Neural cell (in vitro differentiated cells): ENCODE measurements around the gene ZFR2. TPM values are rescaled to one million over a fixed set of nuclear protein-coding genes. Genes with fewer than 3 reads are reported as not detected.

Experiments
- H2AFZ ChIP-seq: fragments of 200-600, 300-800 bp; sonication (generic), shearing (Covaris generic); 2 replicates; pipeline ENCODE4 v1.6.0; 2014; ENCODE audit warnings: low read depth, mild to moderate bottlenecking, antibody characterized with exemption, low read length, moderate library complexity
- H3F3A ChIP-seq: fragments of 200-600 bp; shearing (Covaris generic); 2 replicates; pipeline ENCODE4 v1.6.1; 2016; ENCODE audit warnings: mild to moderate bottlenecking, moderate library complexity, mixed read lengths, antibody characterized with exemption, low read length; ENCODE audit not compliant: insufficient read depth, poor library complexity, severe bottlenecking
- H3K27ac ChIP-seq: fragments of 200-600, 300-800 bp; sonication (generic), shearing (Covaris generic); 2 replicates; pipeline ENCODE4 v1.5.1; 2014; ENCODE audit warnings: mild to moderate bottlenecking, low read length, moderate library complexity
- H3K27me3 ChIP-seq: fragments of 300-800, 200-600 bp; sonication (generic), shearing (Covaris generic); 2 replicates; pipeline ENCODE4 v1.6.0; 2014; ENCODE audit warnings: mild to moderate bottlenecking, low read depth, low read length, moderate library complexity; ENCODE audit not compliant: insufficient read depth
- H3K36me3 ChIP-seq: fragments of 300-800, 200-600 bp; sonication (generic), shearing (Covaris generic); 2 replicates; pipeline ENCODE4 v1.5.1; 2014; ENCODE audit warnings: mild to moderate bottlenecking, antibody characterized with exemption, low read length, moderate library complexity; ENCODE audit not compliant: insufficient read depth
- H3K4me2 ChIP-seq: fragments of 300-800, 200-600 bp; sonication (generic), shearing (Covaris generic); 2 replicates; pipeline ENCODE4 v1.6.0; 2014; ENCODE audit warnings: mild to moderate bottlenecking, low read length
- H3K4me3 ChIP-seq: fragments of 300-800, 200-600 bp; sonication (generic), shearing (Covaris generic); 2 replicates; pipeline ENCODE4 v1.5.1; 2014; ENCODE audit warnings: mild to moderate bottlenecking, low read length, moderate library complexity
- H3K79me2 ChIP-seq: fragments of 200-600 bp; shearing (Covaris generic); replicated peaks from 2 replicates; pipeline ENCODE4 v1.6.0; 2014; ENCODE audit warnings: mild to moderate bottlenecking, low read length, moderate library complexity; ENCODE audit not compliant: insufficient read depth
- H3K9ac ChIP-seq: fragments of 300-800, 200-600 bp; sonication (generic), shearing (Covaris generic); 2 replicates; pipeline ENCODE4 v1.6.1; 2016; ENCODE audit warnings: mild to moderate bottlenecking, low read length, mixed read lengths
- H3K9me2 ChIP-seq: fragments of 200-600 bp; shearing (Covaris generic); 2 replicates; pipeline ENCODE4 v1.6.1; 2016; ENCODE audit warnings: mild to moderate bottlenecking, low read length, mixed read lengths; ENCODE audit not compliant: insufficient read depth
- H3K9me3 ChIP-seq: fragments of 200-600, 300-800 bp; sonication (generic), shearing (Covaris generic); 2 replicates; pipeline ENCODE4 v1.6.1; 2016; ENCODE audit warnings: mild to moderate bottlenecking, mixed run types, low read length, moderate library complexity, mixed read lengths
- H4K20me1 ChIP-seq: fragments of 200-600 bp; shearing (Covaris generic); 2 replicates; pipeline ENCODE4 v1.6.1; 2016; ENCODE audit warnings: mild to moderate bottlenecking, mixed run types; ENCODE audit not compliant: insufficient read depth
- CTCF ChIP-seq: fragments of 450-650 bp; IDR thresholded peaks from 2 replicates; pipeline ENCODE4 v1.5.1; 2014; ENCODE audit warnings: antibody characterized with exemption, mild to moderate bottlenecking, moderate library complexity; ENCODE audit not compliant: poor library complexity, severe bottlenecking
- EP300 ChIP-seq: fragments of 450-650 bp; conservative IDR thresholded peaks from 2 replicates; pipeline ENCODE4 v1.6.1; 2014; ENCODE audit warnings: antibody characterized with exemption, mild to moderate bottlenecking, moderate library complexity; ENCODE audit not compliant: poor library complexity, severe bottlenecking
- EZH2 ChIP-seq: fragments of 200-600, 300-800 bp; shearing (Covaris generic), sonication (generic); IDR thresholded peaks from 2 replicates; pipeline ENCODE4 v1.6.1; 2014; ENCODE audit warnings: antibody characterized with exemption, low read length, borderline replicate concordance, mild to moderate bottlenecking; ENCODE audit not compliant: insufficient read depth, poor library complexity, severe bottlenecking
- MXI1 ChIP-seq: fragments of 450-650 bp; conservative IDR thresholded peaks from 2 replicates; pipeline ENCODE4 v1.6.1; 2014; ENCODE audit warnings: antibody characterized with exemption, mild to moderate bottlenecking; ENCODE audit not compliant: poor library complexity, severe bottlenecking
- POLR2AphosphoS5 ChIP-seq: IDR thresholded peaks from 2 replicates; pipeline ENCODE4 v1.6.1; 2012
- RAD21 ChIP-seq: fragments of 450-650 bp; conservative IDR thresholded peaks from 2 replicates; pipeline ENCODE4 v1.6.1; 2014; ENCODE audit warnings: antibody characterized with exemption, mild to moderate bottlenecking, moderate library complexity
- REST ChIP-seq: IDR thresholded peaks from 2 replicates; pipeline ENCODE4 v1.6.1; 2012; ENCODE audit warnings: borderline replicate concordance
- SMC3 ChIP-seq: fragments of 450-650 bp; conservative IDR thresholded peaks from 2 replicates; pipeline ENCODE4 v1.6.1; 2014; ENCODE audit warnings: antibody characterized with exemption, mild to moderate bottlenecking, moderate library complexity; ENCODE audit not compliant: poor library complexity
- TAF1 ChIP-seq: IDR thresholded peaks from 2 replicates; pipeline ENCODE4 v1.6.1; 2012; ENCODE audit warnings: low read depth
- polyA plus RNA-seq: library from polyadenylated mRNA; depleted of rRNA; stranded (reverse); fragments of >200 nt; gene quantifications from 2 replicates; pipeline ENCODE4 v1.2.3, GENCODE V29; 2014

ZFR2 gene
- polyA plus RNA-seq, 1 donor from 2014 or later, result 9.0 TPM

- H3K9me2 ChIP-seq, result no peaks in the 10 kb centered on the region
- H3F3A ChIP-seq, result no peaks in the 10 kb centered on the region
- H3K4me2 ChIP-seq, result no peak overlapping the region
- H3K27me3 ChIP-seq, result peaks cover 9% of the 10 kb centered on the region
- no peaks in the 10 kb centered on the region for H3K79me2 ChIP-seq
- H4K20me1 ChIP-seq, result no peaks in the 10 kb centered on the region
- peak overlapping the region; percentile 58 for H3K9ac ChIP-seq
- peaks cover 4% of the 10 kb centered on the region for H3K9me3 ChIP-seq
- H3K4me3 ChIP-seq, result peak overlapping the region; percentile 62
- H2AFZ ChIP-seq, result peak overlapping the region; percentile 21
- no peak for TF ChIP-seq EP300
- no peak for TF ChIP-seq CTCF
- TF ChIP-seq EZH2, result no peak
- TF ChIP-seq REST, result no peak
- TF ChIP-seq POLR2AphosphoS5, result no peak
- TF ChIP-seq TAF1, result no peak
- no peak for TF ChIP-seq SMC3
- no peak for TF ChIP-seq RAD21
- no peak for TF ChIP-seq MXI1
- no peak overlapping the region for H3K27ac ChIP-seq
- no peaks in the 10 kb centered on the region for H3K36me3 ChIP-seq
Measured at GRCh38 chr19:3867971-3868769, 668 bp downstream of the ZFR2 start.

GRCh38 chr19:3866910-3867638 lies 1.8 kb downstream of the ZFR2 start:
- Histone ChIP-seq H3K4me2 (no peak overlapping the region), H3K27me3 (peaks cover 9% of the 10 kb centered on the region), H3K27ac (no peak overlapping the region), H3K9ac (no peak overlapping the region), H3K9me2 (no peaks in the 10 kb centered on the region), H4K20me1 (no peaks in the 10 kb centered on the region), H3K4me3 (peak overlapping the region; percentile 62), H3F3A (no peaks in the 10 kb centered on the region), H3K79me2 (no peaks in the 10 kb centered on the region), H3K36me3 (no peaks in the 10 kb centered on the region), H3K9me3 (peaks cover 4% of the 10 kb centered on the region), H2AFZ (no peak overlapping the region)
- no peak for TF ChIP-seq POLR2AphosphoS5
- TF ChIP-seq MXI1, result no peak
- no peak for TF ChIP-seq TAF1
- no peak for TF ChIP-seq CTCF
- TF ChIP-seq EP300, result no peak
- no peak for TF ChIP-seq EZH2
- TF ChIP-seq SMC3, result no peak
- no peak for TF ChIP-seq RAD21
- TF ChIP-seq REST, result no peak
